ENCODE results near the gene ZIM2.

The ZIM2 gene

DNA sequence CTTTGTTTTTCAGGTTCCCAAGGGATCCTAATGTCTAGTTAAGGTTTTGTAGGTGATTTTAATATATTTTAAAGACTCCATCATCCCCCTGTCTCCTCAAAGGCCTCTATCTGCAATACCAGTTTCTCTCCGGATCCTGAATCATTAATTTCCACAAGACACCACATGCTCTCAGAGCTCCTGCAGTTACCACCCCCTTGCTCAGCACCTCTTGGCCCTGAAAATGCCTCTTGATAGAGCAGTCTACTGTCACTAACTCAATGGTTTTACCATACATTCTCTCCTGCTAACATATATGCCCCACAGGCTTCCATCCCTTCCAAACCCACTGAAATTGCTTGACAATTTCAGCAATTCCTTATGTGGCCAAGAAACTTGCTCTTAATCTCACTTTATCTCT is 1.9 kb upstream of the ZIM2 start:
- TF ChIP-seq, protein P1, sequence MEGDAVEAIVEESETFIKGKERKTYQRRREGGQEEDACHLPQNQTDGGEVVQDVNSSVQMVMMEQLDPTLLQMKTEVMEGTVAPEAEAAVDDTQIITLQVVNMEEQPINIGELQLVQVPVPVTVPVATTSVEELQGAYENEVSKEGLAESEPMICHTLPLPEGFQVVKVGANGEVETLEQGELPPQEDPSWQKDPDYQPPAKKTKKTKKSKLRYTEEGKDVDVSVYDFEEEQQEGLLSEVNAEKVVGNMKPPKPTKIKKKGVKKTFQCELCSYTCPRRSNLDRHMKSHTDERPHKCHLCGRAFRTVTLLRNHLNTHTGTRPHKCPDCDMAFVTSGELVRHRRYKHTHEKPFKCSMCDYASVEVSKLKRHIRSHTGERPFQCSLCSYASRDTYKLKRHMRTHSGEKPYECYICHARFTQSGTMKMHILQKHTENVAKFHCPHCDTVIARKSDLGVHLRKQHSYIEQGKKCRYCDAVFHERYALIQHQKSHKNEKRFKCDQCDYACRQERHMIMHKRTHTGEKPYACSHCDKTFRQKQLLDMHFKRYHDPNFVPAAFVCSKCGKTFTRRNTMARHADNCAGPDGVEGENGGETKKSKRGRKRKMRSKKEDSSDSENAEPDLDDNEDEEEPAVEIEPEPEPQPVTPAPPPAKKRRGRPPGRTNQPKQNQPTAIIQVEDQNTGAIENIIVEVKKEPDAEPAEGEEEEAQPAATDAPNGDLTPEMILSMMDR (IDR thresholded peaks at IDR 0.05; ENCODE audit: low read depth, low read length): no peak
- Histone ChIP-seq H3K9me3 (ENCODE audit: severe bottlenecking) (peaks cover 9% of the 10 kb centered on the region), H3K36me3 (no peaks in the 10 kb centered on the region), H3K4me3 (ENCODE audit: low read depth, low read length) (no peak overlapping the region), H3K27me3 (ENCODE audit: insufficient read depth, low read depth, severe bottlenecking) (no peaks in the 10 kb centered on the region), H3K27ac (no peak overlapping the region)
- no peak for DNase-seq

DNA sequence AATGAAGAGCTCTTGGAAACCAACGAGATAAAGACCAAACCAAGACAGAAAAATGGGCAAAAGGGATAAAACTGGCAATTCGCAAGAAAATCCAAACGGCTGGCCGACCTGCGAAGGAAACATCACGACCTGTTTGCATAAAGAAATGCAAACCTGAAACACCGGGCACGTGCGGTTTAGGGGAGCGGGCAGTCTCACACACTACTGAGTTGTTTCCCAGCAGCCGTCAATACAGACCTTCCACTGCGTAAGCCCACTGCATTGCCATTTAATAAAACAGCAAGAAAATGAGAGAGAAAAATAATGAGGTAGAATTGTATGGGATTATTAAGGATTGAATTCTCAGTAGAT is 642 bp upstream of the ZIM2 start:
- no peaks in the 10 kb centered on the region for H3K27me3 ChIP-seq (ENCODE audit: insufficient read depth, low read depth, severe bottlenecking)
- H3K27ac ChIP-seq: peak overlapping the region; percentile 83
- peak overlapping the region; percentile 66 for H3K4me3 ChIP-seq (ENCODE audit: low read depth, low read length)
- H3K36me3 ChIP-seq: no peaks in the 10 kb centered on the region
- H3K9me3 ChIP-seq (ENCODE audit: severe bottlenecking): peaks cover 9% of the 10 kb centered on the region
- TF ChIP-seq, protein P1 (IDR thresholded peaks at IDR 0.05; ENCODE audit: low read depth, low read length): no peak
- no peak for DNase-seq

DNA sequence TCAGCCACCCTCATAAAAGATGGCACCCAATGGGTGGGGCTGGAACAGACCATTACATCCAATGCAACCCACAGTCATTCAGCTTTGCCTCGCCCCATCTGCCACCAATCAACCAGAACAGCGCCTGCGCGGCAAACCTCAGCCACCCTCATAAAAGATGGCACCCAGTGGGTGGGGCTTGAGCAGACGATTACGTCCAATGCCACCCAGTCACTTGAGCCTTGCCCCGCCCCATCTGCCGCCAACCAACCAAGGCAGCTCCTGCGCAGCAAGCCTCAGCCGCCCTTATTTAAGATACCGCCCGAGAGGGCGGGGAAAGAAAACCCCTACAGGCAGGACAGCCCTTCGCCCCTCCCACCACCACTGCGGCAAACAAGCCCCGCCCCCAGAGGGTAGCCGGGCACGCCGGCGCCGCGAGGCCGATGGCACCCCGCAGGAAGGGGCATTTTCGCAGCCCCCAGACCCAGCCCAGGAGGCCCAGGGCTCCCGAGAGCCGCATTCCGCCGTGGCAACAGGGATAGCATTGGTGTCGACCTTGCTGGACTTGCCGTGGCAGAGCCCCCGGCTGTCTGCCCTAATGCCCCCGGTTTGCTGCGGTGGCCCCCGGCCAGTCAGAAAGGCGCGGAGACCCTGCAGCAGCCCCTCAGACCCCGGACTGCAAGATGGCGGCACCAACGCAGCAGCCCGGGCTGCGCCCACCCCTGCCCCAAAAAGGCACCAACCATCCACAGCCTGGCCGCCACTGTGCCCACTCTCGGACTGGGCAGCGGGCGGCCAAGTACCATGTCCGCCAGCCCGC is 675 bp downstream of the ZIM2 start:
- peak; percentile 97 for DNase-seq
- H3K36me3 ChIP-seq: no peaks in the 10 kb centered on the region
- H3K27ac ChIP-seq: peak overlapping the region; percentile 83
- H3K27me3 ChIP-seq (ENCODE audit: insufficient read depth, low read depth, severe bottlenecking): no peaks in the 10 kb centered on the region
- H3K9me3 ChIP-seq (ENCODE audit: severe bottlenecking): peaks cover 9% of the 10 kb centered on the region
- TF ChIP-seq, protein P1 (IDR thresholded peaks at IDR 0.05; ENCODE audit: low read depth, low read length): no peak
- peak overlapping the region; percentile 66 for H3K4me3 ChIP-seq (ENCODE audit: low read depth, low read length)

DNA sequence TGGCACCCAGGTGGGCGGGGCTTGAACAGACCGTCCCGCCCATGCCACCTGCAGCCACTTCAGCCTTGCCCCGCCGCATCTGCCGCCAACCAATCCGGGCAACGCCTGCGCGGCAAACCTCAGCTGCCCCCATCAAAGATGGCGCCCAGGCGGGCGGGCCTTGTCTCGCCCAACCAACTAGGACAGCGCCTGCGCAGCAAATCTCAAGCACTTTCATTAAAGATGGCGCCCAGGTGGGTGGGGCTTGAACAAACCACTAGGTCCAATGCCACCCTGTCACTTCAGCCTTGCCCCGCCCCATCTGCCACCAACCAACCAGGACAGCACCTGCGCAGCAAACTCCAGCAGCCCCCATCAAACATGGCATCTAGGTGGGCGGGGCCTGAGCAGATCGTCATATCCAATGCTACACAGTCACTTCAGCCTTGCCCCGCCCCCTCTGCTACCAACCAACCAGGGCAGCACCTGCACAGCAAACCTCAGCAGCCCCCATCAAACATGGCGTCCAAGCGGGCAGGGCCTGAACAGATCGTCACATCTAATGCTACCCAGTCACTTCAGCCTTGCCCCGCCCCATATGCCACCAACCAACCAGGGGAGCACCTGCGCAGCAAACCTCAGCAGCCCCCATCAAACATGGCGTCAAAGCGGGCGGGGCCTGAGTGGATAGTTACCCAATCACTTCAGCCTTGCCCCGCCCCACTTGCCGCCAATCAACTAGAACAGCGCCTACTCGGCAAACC is 1.4 kb downstream of the ZIM2 start:
- peaks cover 9% of the 10 kb centered on the region for H3K9me3 ChIP-seq (ENCODE audit: severe bottlenecking)
- no peaks in the 10 kb centered on the region; the same call in 1 of the 2 replicates for H3K36me3 ChIP-seq
- no peaks in the 10 kb centered on the region for H3K27me3 ChIP-seq (ENCODE audit: insufficient read depth, low read depth, severe bottlenecking)
- peak overlapping the region; percentile 66 for H3K4me3 ChIP-seq (ENCODE audit: low read depth, low read length)
- H3K27ac ChIP-seq: peak overlapping the region; percentile 55
- TF ChIP-seq, protein P1 (IDR thresholded peaks at IDR 0.05; ENCODE audit: low read depth, low read length): no peak
- peak; percentile 98 for DNase-seq

DNA sequence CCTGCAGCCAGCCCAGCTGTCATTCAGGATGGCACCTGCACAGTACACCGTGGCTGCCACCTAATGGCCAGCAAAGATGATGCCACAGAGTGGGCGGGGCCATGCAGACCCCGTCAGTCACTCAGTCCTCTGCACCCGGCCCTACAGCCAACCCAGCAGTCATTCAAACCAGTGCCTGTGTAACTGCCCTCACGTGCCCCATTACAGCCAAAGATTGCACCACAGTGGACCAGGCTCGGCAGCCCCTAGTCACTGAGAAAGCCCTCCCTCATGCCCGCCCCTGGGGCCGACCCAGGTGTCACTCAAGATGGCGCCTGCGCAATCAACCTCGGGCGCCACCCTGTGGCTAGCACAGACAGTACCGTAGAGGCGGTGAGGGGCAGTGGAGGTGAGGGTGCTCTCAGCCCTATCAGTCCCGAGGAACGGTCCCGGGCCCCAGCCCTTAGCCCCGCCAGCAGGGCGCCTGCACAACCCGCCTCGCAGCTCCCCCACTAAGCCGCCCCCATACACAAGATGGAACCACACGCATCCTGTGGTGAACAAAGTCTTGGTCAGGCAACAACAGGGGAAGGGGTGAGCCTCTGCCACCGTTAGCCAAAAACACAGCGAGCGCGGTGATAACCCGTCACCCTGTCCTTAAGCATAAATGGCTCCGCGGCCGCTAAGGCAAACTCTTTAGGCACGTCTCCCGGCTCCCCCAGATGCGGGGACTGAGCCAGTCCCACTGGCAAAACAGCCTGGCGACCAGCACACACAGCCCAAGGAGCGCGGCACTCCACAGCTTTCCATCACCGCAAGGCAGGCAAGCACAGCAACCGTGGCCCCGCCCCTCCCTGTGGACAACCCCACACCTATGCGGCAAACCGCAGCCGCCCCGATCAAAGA is 2.3 kb downstream of the ZIM2 start:
- Histone ChIP-seq H3K36me3 (no peaks in the 10 kb centered on the region; the same call in 1 of the 2 replicates), H3K9me3 (ENCODE audit: severe bottlenecking) (peaks cover 9% of the 10 kb centered on the region), H3K27me3 (ENCODE audit: insufficient read depth, low read depth, severe bottlenecking) (no peaks in the 10 kb centered on the region), H3K4me3 (ENCODE audit: low read depth, low read length) (peak overlapping the region; percentile 63), H3K27ac (peak overlapping the region; percentile 65)
- TF ChIP-seq, protein P1 (IDR thresholded peaks at IDR 0.05; ENCODE audit: low read depth, low read length): peak; percentile 49
- DNase-seq: peak; percentile 79
